HG03060 (cell line): ENCODE measurements around the gene ALDH3A1.

Experiments
- ATAC-seq: cut with Tn5 transposase; IDR thresholded peaks from one replicate; pipeline ENCODE4 v1.9.1; 2021; ENCODE audit warnings: low read depth, moderate number of reproducible peaks; ENCODE audit not compliant: unreplicated experiment

ALDH3A1 gene

DNA sequence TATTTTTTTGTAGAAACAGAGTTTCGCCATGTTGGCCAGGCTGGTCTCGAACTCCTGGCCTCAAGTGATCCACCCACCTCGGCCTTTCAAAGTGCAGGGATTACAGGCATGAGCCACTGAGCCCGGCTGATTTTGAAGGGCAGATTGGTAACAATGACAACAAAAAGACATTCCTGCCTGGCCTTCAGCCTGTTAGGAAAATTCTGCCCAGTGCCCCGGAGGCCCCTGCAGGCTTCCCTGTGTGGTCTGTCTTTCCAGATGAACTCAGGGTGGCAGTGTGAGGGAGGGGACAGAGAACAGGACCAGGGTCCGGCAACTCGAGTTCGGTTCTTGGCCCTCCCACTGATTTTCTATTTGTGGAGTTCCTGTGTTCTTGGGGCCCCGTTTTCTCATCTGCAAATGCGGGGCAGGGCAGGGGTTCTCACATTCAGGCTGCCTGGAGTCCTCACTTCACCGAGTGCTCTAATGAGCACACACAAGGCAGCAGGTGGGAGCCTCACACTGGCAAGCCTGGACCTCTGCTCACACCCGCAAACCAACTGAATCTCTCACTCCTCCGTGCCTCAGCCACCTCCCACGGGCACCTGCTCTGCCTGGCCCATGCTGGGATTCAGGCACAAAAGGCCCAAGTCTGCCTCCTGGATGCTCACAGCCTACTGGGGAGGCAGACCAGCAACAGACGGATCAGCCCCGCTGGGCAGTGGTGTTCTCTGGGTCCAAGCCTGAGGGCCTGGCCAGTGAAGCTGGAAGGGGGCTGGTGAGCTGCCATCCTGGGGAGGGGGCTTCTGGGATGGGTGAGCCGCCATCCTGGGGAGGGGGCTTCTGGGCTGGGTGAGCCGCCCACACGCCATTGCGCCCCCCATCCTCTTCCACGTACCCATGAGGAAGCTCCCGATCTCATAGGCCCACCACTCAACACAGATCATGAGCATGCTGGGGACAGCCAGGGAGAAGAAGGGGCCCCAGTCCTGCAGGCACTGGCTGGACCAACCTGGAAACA, 42.0 kb downstream of the ALDH3A1 start:
- no peak for ATAC-seq

DNA sequence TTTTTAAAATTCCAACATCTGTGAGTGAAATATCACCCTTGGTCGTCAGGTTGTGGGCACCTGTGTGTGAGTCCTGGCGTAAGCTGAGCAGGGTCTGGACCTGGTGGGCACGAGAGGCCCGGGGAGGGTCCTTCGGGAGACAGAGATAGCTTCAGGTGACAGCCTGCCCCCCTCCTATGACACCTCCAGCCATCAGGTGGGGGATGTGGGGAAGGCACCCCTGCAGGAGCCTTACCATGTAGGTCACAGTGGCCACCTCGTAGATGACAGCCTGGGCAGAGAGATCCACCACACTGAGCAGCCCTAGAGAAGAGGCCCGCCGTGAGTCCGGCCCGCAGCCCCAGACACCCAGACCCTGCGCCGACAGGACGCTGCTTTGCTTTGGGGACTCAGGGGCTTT, 42.9 kb downstream of the ALDH3A1 start:
- ATAC-seq: no peak

DNA sequence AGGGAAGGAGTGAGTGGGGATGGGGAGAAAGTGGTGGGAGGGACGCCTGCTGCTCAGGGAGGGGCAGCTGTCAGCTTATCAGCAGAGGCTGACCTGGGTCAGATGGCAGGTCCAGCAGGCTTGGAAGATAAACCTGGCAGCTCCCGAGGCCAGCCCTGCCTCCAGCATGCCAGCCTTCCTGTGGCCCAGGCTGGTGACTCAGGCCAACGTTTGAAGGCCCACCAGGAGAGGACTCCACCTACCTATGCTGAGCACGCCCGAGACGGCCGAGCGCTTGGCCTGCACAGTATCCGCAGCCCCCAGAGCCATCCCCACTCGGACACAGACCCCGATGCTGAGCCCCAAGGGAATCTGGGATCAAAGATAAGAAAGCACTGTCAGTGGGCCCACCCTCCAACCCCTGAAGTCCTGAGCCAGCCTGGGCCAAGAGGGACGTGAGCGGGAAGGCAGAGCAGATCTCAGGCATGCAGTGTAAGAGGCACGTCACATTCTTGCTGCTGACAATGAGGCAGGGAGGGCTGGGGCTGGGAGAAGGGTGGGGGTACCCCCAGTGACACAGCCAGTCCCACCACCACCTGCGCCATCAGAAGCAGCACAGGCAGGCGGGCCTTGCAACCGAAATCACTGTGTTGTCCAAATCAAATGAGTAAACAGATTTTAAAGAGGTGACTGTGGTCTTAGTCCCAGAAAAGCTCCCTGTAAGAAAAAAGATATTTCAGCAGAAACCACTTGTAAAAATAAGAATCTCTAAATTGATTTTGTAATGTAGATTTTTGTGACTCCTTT, 44.1 kb downstream of the ALDH3A1 start:
- no peak for ATAC-seq

DNA sequence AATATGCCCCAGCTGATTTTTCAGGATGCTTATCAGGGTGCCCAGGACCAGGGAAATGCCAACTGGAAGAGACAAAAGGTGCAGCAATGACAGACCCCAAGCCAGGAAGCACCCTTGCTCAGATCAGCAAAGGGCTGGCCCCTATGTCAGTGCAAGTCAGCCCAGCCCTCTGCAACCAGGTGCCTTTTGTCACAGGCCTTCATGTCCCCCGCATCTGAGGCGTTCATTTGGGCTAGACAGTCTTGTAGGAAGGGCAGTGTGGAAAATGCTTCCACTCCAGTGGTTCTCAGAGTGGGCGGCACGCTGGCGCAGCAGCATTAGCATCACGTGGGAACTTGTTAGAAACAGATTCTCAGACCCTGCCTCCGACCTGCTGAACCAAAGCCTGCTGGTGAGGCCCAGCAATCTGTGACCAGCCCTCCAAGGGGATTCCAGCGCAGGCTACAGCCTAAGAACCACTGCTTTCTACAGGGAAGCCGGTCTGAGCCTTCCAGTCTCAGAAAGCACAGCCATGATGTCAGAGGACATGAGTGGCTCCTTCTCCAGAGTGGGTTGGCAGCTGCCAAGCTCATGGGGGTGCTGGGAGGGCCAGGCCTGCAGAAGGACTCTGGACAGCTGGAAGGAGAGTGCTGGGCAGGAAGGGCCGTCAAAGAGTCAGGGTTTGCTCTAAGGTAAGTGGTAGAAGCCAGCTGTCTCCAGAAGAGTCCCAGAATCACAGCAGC, 44.8 kb downstream of the ALDH3A1 start:
- ATAC-seq: no peak

DNA sequence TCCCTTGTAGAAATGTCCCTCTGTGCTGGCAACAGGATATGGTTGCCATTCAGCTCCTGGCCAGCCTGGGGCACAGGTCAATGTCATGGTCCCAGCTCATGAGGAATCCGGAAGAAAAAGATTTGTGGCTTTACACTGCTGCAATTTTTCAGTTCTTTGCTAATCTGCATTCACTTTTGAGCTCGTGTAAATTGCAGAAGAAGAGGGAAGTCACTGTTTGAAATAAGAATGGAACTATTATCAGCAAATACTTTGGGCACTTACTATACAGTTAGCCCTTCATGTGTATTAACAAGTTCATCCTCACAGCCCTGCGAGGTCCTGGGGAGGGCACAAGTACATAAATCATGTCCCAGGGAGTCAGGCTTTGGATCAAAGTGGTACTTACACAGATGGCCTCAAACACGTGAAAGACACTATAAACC, 45.9 kb downstream of the ALDH3A1 start:
- ATAC-seq: no peak
